Activated CD4-positive, alpha-beta T cell treated with anti-CD3 and anti-CD28 coated beads, Interleukin-2, Interleukin-4, amounts not matched to agents 100 ng/mL and 50 ng/mL, durations not matched to agents 16 hours and 8 hours (primary cell): ENCODE results near the gene DNAH10.
"Not testable (repeated sequence)": the region's sequence is repeated elsewhere in the genome, so short reads cannot be mapped to it uniquely, and the experiment has no call there.

Experiments
- DNase-seq: peaks from one replicate; pipeline ENCODE4 v3.0.0-alpha.2; 2020; ENCODE audit warnings: low spot score

The DNAH10 gene

GRCh38 chr12:123908884-123909725, 147.0 kb downstream of the DNAH10 start:
- DNase-seq = no peak

- no peak for DNase-seq
Observed at GRCh38 chr12:123910057-123910456, 148.0 kb downstream of the DNAH10 start.

- DNase-seq = no peak
Observed at GRCh38 chr12:123910761-123911193, 148.7 kb downstream of the DNAH10 start.

- DNase-seq = not testable (repeated sequence)
Observed at GRCh38 chr12:123911672-123912409, 149.7 kb downstream of the DNAH10 start.

GRCh38 chr12:123912415-123913380, 150.6 kb downstream of the DNAH10 start:
- DNase-seq = no peak

- DNase-seq = no peak
Observed at GRCh38 chr12:123914726-123915333, 152.7 kb downstream of the DNAH10 start.

- DNase-seq = no peak
Observed at GRCh38 chr12:123916729-123917128, 154.6 kb downstream of the DNAH10 start.

GRCh38 chr12:123917337-123917850, 155.3 kb downstream of the DNAH10 start:
- no peak for DNase-seq

GRCh38 chr12:123919980-123920360, 157.9 kb downstream of the DNAH10 start:
- no peak for DNase-seq

DNA sequence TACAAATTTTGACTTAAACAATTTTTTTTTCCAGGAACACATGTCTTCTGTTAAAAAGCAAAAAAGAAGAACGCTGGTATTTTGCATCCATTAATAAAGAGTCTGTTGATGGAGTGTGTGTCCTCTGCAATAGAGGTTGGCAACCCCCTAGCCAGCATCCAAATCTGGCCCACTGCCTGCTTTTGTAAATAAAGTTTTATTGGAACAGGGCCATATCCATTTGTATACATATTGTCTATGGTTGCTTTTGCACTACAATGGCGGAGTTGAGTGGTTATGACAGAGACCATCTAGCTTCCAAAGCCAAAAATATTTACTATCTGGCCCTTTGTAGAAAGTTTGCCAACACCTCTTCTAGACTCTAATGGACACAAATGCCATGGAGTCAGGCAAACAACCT, 160.9 kb downstream of the DNAH10 start:
- no peak for DNase-seq

DNA sequence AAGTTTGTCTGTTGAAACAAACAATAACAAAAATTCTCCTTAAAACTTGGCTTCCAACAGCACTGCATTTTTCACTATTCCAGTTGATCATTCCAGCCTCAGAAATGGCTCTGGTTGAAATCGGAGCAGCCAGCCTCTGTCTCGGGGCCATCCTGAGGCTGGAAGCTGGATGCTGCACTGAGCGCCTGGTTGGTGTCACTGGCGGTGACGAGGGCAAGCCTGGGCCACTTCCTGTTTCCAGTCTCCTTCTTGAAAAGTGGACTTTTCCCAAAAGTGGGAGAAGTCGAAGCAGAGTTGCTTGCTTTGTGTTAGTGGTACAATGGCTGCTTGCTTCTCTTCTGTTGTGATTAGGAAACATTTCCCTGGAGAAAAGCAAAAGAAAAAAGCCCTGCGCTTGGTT, 161.8 kb downstream of the DNAH10 start:
- no peak for DNase-seq

- no peak for DNase-seq
Observed at GRCh38 chr12:123924539-123924938, 162.4 kb downstream of the DNAH10 start.

GRCh38 chr12:123928274-123928865, 166.3 kb downstream of the DNAH10 start:
- no peak for DNase-seq

DNA sequence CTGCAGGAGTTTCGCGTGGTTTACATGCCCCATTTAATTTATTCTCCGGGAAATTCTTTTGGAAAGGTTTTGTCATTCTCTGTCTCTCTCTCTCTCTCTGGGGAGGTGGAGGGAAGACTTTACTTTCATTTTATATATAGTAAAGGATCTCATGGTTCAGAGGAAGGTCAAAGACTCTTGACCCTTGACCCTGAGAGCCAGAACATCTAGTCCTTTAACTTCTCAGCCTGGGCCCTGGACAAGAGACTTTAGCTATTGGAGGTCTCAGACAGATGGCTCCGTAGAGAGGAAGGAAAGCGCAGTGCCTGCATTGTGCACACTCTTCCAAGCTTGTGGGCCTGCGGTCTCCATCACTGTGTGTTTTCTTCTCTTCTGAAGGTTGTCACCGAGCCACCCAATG, 166.8 kb downstream of the DNAH10 start:
- no peak for DNase-seq

DNA sequence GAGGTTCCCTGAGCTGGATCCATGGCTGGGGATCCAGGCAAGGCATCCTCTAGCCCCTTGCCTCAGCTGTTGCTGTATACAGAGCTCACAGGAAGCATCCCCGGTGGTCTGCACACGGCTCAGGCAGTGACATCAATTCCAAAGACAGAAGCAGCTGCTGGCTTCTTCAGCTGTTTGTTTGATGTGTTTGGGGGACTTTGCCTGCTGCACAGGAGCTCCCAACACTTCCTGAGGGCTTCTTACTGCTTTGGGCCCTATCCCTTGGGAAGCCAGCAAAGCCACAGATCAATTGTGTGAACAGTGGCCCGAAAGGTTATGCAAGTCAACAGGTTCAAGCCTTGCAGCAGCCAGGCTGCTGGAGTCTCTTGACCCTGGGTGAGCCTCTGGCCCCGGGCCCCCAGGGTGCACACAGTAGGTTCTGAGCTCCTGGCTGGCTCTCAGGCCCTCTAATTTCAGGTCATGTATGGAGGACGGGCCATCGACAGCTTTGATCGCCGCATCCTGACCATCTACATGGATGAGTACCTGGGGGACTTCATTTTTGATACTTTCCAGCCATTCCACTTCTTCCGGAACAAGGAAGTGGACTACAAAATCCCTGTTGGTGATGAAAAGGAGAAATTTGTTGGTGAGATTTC, 168.0 kb downstream of the DNAH10 start:
- DNase-seq = no peak

- no peak for DNase-seq
Observed at GRCh38 chr12:123931686-123932321, 169.7 kb downstream of the DNAH10 start.

GRCh38 chr12:123933214-123933613, 171.1 kb downstream of the DNAH10 start:
- DNase-seq = no peak

DNA sequence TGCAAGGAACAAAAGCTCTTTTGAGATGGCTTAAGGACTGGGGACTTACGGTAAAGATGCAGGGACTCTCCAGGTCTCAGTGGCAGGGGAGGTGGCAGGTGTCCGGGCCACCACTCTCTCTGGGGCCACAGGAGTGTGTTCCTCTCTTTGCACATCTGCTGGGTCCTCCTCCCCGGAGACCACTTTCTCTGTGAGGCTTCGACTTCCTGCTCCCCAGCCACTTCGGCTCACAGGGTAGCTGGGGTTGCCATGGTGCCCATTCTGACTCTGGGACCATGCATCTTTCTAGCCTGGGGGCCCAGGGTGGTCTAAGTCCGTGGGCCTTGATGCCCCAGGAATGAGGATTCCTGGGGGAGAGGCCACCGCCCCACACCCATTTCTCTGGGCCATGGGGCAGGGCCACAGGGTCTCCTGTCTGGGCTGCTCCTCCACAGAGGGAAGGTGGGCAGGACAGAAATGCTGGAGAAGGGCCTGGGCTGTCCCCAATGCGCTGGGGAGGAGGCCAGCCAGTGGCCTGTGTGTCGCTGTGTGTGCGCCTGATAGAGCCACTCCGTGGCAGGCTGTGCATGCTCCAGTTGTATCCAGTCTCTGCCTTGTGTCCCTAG, 172.0 kb downstream of the DNAH10 start:
- no peak for DNase-seq

DNA sequence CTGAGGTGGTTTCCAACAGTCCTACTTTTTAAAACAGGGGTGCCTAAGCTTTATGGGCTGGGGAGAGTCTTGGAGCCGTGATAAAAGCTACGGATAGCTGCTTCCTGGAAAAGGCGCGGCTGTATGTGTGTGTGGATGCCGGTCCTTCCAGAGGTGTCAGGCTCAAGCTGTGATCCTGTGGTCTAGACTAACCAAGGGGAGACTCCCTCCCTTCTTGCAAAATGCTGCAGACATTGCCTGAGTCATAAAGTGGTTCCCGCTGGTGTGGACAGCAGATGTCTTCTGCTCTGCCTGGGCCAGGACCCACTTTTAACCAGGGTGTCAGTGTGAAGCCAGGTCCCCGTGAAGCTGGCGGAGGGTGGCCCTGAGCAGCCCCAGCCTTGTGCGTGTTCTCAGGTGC, 172.7 kb downstream of the DNAH10 start:
- DNase-seq = no peak

- no peak for DNase-seq
Observed at GRCh38 chr12:123935956-123936355, 173.9 kb downstream of the DNAH10 start.
